HL-60 (cell line): ENCODE measurements around the gene TAF6L.

ENCODE experiments used
- GABPA ChIP-seq: IDR thresholded peaks from 2 replicates; pipeline ENCODE4 v1.6.1; 2012; ENCODE audit warnings: low read depth
- POLR2AphosphoS5 ChIP-seq: IDR thresholded peaks from 2 replicates; pipeline ENCODE4 v1.6.1; 2012; ENCODE audit warnings: low read depth
- SPI1 ChIP-seq: IDR thresholded peaks from 2 replicates; pipeline ENCODE4 v1.6.1; 2012; ENCODE audit warnings: low read depth, mild to moderate bottlenecking, borderline replicate concordance
- TF ChIP-seq, protein P1 (sequence below): IDR thresholded peaks from one replicate; pipeline ENCODE4 v1.5.1; 2011; ENCODE audit warnings: low read length, control low read depth, inconsistent platforms; ENCODE audit not compliant: insufficient read depth
- TF ChIP-seq, protein P2 (sequence below): IDR thresholded peaks from 2 replicates; pipeline ENCODE4 v1.6.1; 2012; ENCODE audit warnings: low read depth; ENCODE audit not compliant: insufficient replicate concordance

DNA sequence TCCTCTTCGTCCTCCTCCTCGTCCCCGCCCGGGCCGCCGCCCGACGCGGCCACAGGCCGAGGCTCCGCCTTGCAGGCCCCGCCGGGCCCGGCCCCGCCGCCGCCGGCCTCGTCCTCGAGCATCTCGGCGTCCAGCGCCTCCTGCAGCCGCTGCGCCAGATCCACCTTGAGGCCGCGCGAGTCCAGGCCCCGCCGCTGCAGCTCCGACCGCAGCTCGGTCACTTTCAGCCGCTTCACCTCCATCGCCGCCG, 44.4 kb upstream of the TAF6L start:
- TF ChIP-seq, protein P1, sequence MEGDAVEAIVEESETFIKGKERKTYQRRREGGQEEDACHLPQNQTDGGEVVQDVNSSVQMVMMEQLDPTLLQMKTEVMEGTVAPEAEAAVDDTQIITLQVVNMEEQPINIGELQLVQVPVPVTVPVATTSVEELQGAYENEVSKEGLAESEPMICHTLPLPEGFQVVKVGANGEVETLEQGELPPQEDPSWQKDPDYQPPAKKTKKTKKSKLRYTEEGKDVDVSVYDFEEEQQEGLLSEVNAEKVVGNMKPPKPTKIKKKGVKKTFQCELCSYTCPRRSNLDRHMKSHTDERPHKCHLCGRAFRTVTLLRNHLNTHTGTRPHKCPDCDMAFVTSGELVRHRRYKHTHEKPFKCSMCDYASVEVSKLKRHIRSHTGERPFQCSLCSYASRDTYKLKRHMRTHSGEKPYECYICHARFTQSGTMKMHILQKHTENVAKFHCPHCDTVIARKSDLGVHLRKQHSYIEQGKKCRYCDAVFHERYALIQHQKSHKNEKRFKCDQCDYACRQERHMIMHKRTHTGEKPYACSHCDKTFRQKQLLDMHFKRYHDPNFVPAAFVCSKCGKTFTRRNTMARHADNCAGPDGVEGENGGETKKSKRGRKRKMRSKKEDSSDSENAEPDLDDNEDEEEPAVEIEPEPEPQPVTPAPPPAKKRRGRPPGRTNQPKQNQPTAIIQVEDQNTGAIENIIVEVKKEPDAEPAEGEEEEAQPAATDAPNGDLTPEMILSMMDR, result no peak
- no peak for TF ChIP-seq POLR2AphosphoS5
- no peak for TF ChIP-seq GABPA
- TF ChIP-seq, protein P2, sequence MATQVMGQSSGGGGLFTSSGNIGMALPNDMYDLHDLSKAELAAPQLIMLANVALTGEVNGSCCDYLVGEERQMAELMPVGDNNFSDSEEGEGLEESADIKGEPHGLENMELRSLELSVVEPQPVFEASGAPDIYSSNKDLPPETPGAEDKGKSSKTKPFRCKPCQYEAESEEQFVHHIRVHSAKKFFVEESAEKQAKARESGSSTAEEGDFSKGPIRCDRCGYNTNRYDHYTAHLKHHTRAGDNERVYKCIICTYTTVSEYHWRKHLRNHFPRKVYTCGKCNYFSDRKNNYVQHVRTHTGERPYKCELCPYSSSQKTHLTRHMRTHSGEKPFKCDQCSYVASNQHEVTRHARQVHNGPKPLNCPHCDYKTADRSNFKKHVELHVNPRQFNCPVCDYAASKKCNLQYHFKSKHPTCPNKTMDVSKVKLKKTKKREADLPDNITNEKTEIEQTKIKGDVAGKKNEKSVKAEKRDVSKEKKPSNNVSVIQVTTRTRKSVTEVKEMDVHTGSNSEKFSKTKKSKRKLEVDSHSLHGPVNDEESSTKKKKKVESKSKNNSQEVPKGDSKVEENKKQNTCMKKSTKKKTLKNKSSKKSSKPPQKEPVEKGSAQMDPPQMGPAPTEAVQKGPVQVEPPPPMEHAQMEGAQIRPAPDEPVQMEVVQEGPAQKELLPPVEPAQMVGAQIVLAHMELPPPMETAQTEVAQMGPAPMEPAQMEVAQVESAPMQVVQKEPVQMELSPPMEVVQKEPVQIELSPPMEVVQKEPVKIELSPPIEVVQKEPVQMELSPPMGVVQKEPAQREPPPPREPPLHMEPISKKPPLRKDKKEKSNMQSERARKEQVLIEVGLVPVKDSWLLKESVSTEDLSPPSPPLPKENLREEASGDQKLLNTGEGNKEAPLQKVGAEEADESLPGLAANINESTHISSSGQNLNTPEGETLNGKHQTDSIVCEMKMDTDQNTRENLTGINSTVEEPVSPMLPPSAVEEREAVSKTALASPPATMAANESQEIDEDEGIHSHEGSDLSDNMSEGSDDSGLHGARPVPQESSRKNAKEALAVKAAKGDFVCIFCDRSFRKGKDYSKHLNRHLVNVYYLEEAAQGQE, result no peak
- TF ChIP-seq SPI1, result no peak
